ENCODE data around the gene PTS.

PTS gene

DNA sequence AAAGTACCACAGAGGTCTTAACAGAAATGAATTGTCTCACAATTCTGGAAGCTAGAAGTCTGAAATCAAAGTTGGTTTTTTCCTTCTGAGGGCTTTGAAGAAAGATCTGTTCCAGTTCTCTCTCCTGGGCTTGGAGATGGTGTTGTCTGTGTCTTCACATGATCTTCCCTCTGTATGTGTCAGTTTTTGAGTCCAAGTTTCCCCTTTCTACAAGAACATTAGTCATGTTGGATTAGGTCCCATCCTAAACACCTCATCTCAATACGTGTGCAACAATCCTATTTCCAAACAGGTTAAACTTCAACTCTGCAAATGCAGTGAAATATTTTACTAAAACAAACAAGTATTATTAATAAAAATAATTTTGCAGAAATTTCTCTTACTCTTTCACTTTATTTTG lies 3.1 kb upstream of the PTS start:
- DNase-seq, result no peak

GRCh38 chr11:112223754-112224532 lies 2.3 kb upstream of the PTS start:
- DNase-seq, result no peak

DNA sequence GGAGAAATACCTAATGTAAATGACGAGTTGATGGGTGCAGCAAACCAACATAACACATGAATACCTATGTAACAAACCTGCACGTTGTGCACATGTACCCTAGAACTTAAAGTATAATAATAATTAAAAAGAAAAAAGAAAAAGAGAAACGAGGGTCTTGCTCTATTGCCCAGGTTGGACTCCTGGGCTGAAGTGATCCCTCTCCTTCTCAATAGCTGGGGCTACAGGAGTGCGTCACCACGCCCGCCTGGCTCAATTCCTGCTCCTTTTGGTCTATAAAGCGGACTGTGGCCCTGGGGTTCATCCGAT lies 521 bp upstream of the PTS start:
- no peak for DNase-seq

DNA sequence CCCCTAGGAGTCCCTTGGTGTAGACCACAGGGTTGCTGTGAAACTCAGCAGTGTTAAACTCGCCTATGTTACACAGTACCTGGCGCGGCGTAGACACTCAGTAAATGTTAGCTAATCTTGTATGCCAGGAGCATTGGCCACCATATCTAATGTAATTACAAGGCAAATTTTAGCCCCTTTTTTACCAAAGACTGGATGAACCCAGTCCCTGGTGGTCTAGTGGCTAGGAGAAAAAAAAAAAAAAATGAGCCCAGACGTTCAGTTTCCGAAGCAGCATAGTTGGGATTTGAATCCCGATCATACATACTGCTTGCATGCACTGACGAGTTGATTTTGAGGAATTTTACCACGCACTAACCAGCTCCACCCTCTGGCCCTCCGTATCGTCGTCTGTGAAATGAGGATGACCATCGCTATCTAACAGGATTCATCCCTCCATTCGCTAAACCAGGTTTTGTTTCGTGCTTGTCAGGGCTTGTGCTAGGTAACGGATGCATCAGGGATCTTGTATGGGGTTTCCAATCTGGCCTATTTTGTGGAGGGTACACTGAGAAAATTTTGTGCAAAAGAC lies 688 bp downstream of the PTS start:
- no peak for DNase-seq

DNA sequence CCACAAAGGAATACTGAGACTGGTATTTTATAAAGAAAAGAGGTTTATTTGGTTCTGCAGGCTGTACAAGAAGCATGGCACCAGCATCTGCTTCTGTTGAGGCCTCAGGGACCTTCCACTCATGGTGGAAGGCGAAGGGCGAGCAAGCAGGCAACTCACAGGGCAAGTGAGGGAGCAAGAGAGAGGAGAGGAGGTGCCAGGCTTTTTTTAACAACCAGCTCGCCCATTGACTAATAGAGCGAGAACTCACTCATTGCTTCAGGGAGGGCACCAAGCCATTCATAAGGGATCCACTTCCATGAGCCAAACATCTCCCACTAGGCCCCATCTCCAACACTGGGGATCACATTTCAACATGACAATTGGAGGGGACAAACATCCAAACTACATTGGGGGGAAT lies 1.2 kb downstream of the PTS start:
- DNase-seq, result no peak

GRCh38 chr11:112228706-112229105 lies 2.5 kb downstream of the PTS start:
- no peak for DNase-seq

GRCh38 chr11:112229159-112229558 lies 2.9 kb downstream of the PTS start:
- no peak for DNase-seq

DNA sequence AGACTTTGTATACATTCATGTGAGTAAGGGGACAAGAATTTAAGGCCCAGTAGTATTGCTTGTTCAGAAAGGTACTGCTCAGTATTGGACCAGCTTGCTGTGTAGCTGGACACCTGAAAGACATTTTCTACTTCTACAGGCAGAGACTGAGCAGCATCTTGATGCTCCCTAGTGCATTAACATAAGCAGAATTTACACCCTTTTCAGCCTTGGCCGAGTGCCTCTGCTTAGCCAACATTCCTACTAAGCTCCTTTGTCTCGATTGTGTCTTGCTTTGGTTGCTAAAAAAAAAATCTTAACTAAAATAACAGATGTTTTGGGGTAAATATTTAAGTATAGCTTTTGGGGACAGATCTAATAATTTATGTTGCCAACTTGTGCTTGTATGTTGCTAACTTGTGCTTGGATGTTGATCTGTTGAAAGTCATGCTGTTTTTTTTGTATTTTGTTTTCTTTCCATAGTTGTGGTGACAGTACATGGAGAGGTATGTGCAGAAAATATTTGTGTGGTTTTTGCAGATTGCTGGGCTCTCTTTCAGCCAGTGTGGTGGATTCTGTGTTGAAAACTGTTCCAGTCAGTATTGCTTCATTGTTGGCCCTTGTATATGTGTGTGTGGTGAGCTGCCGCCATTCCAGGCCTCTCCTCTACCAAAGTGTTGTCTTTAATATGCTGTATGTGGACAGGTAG lies 3.7 kb downstream of the PTS start:
- DNase-seq, result no peak

- no peak for DNase-seq
These were observed 5.7 kb downstream of the PTS start for GRCh38 chr11:112231952-112232351.

DNA sequence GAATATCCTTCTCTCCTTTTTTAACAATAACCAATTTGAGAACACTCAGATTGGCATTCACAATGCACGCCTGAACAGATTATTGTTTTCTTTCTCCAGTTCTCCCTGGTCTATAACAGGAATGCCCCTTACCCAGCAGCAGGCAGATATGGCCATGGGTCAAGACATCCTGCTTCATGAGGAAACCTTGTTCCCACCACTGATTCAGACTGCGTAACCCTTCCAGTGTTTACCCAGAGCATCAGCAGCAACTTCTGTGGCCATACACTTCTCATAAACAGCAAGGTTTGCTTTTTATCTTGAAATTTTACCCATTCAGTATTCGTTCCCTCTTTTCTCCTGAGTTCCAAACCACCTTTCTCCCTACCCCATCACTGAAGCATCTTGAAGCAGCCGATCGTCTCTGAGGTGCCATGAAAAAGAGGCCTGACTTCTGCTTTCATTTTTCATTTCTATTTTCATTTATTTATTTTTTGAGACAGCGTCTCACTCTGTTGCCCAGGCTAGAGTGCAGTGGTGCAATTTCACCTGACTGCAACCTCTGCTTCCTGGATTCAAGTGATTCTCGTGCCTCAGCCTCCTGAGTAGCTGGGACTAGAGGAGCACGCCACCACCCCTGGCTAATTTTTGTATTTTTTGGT lies 9.6 kb downstream of the PTS start:
- DNase-seq, result no peak

DNA sequence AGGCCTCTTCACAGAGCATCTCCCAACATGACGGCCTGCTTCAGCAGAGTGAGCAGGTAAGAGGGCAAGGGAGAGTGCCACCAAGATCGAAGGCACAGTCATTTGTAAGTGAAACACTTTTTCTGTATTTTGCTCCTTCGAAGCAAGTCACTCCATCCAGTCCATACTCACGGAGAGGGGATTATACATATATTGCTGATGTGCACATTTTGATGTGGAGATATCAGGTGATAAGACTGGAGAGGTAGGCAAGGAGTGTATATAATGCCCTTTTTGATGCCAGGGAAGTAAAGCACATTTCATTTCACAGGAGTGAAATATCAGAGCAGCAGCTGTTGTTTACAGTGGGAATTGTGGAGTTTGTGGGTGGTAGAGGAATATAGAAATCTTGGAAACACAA lies 11.2 kb downstream of the PTS start:
- no peak for DNase-seq

DNA sequence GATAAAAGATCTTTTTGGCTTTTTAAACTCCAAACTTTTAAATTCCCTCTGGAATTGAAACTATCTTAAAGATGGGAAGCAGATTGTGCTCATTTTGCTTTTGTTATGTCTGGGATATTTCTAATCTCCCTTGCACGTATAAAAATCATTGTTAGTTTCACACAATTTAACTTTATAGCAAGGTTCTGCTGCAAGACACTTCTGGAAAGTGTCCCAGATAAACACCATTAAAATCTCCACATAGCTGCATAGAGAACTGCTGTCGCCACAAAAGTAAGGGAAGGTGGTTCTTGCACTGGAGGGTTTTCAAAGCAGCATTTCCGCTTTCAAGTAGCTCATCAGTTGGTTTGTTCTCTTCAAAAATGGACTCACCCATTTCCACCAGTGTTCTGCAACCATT lies 11.8 kb downstream of the PTS start:
- DNase-seq, result no peak

DNA sequence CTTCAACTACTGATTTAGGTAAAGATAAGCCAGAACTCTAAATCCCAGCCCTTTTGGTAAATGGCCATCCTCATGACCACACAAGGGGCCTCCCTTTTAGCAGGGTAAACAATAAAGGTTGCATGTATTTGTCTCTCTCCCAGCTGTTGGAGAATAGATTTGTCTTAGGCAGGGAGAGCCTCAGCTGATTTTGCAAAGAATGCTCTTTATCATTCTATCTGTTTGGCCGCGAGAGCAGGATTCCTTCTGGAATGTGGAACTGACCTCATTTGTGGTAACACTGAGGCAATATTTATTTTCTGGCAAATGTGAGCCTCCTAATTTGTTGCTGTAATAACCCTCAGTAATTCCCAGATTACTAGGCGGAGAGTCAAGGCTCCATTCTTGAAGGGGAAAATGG lies 15.3 kb downstream of the PTS start:
- DNase-seq, result no peak

DNA sequence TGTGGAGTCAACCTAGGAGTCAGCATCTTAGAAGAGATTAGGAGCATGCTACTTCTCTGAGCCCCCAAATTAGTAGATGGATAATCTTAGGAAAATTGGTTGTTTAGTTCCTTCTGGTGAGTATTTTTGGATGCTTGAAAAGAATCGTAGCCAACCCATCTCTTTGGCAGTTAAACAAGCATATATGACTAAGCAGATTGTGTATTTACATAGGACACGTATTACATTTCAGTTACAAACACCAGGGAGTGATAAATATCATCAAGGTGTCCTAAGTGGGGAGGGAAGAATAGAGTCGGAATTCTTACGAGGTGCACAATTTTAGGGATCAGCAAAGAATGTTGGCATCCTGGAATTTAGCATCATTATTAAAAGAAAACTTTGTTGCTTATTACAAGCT lies 21.0 kb downstream of the PTS start:
- DNase-seq, result no peak

DNA sequence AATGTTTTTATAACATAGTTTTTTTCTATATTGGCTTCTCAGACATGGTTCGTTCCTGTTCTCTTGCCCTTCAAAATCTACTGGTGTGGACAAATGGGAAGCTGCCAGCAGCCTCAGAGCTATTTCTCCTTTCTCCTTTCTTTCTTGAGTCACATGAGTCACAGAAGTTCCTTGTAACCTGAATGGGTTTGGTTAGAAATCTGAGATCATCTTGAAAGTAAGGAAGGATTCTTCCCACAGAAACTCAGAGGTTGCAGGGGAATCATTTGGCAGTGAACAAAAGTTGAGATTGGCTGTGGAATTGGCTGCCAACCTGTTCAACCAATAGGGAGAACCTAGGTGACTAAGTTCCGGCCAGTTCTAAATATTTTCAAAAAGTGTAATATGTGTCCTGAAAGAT lies 22.0 kb downstream of the PTS start:
- DNase-seq, result no peak

DNA sequence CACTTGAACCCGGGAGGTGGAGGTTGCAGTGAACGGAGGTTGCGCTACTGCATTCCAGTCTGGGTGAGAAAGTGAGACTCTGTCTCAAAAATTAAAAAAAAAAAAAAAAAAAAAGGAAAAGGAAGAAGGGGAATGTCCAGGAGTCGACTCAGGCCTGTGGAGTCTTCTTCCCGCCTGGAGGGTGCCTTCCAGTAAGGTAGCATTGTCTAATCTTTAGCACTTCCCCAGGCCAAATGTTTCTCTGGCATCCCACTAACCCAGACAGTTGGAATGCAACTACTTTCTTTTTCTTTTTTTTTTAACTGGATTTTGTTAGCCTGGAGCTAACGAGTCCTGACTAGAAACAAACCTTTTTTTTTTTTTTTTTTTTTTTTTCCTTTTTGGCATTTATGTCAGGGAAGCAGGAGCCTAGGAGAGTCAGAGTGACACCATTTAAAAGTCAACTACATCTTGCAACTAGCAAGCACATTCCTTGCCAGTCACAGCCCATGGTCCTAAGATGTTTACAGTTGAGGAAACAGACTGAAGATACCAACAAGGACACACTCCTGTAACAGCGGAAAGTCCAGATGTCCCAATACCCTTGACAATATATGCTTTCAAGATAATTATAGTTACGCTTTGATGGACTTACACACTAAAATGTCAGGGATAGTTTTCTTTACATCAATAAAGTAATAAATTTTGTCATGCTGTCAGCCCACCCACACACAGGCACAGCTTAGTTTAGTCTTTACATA lies 23.8 kb downstream of the PTS start:
- DNase-seq, result no peak

GRCh38 chr11:112253605-112254242 lies 27.5 kb downstream of the PTS start:
- no peak for DNase-seq

DNA sequence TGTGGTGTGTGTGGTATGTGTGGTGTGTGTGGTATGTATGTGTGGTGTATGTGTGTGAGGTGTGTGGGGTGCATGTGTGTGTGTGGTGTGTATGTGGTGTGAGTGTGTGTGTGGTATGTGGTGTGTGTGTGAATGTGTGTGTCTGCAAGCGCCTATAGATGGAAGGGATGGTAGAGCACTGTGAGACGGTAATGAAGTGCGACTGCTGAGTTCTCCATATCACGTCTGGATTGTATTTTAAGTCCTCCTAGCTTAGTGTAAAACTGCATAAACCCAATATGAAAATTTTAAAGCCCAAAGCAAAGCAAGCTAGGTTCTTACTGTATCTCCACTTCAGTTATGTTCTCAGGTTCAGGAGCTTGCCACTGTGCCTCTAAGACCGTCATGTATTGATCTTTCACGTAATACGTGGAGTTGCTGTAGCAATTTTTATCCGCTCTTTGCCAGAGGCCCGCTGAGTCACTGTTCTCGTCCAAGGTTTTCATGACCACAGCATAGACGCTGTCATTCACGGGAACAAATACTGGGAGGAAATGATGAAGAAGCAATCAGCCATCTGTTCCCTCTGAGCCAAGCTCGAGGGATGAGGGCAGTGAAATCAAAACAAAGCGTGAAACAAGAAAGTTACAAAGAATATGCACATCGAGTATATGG lies 29.0 kb downstream of the PTS start:
- DNase-seq, result no peak

- DNase-seq, result no peak
These were observed 34.3 kb downstream of the PTS start, which contains the start of gene PLET1 for GRCh38 chr11:112260490-112260889. Gene PLET1, minus strand, starts transcription at chr11:112260860. Its CDS starts 271 bp downstream, at chr11:112260589.

DNA sequence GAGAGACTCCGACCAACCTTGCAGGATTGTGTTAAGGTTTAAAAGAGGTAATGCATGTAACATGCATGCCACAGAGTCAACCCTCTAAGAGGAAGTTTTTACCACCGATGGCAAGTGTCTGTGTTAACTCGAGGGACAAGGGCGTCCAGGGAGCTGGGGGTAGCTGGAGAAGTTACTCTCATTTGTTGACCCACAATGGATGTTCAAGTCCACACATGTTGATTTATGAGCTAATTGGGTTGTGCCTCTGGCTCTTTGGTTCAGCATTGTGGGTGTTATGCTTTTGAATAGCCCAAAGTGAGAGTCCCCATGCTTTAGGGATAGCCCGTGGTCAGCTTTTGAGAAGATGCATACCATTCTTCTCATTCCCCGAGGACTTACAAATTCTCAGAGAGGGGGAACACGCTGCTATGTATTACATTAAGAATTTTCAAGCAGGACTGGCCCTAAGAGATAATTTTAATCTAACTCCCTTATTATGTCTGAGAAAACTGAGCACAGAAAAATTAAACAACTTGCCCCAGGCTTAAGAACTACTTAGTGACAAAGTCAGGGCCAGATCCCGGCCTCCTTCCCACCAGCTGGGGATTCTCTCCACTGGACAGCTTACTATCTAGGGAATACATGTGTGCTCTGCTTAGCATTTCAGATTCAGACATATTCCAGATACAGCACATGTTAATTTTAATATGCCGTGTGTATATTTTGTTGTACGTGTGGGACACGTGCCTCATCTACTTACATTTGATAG lies 39.6 kb downstream of the PTS start:
- DNase-seq, result no peak

GRCh38 chr11:112266410-112266778 lies 40.2 kb downstream of the PTS start:
- DNase-seq, result no peak

DNA sequence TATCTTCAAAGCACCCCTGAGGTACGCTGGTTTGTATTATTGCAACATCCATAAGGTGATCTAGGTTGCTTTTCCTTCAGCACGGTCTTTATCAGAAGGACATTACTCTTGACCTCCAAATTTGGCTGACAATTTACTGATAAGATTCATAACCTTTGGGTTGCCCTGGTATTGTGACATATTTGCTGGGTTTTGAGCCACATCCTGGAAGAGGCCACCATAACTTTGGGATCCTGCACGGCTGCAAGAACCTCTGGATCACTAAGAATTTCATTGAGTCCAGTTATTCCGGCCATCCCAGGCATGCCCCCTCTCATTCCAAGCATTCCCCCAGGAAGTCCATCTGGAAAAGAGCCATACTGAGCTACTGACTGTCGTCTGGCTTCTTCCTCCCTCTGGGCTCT lies 41.0 kb downstream of the PTS start:
- no peak for DNase-seq
